NCI-H82 treated with DMSO at 0.1 percent for 48 hours (cell line): ENCODE measurements around the gene LARGE1.

Source experiments
- DNase-seq: peaks from one replicate; lab custom pipeline; 2025; ENCODE audit not compliant: unreplicated experiment; lab: John Stamatoyannopoulos, UW

Gene LARGE1

DNA sequence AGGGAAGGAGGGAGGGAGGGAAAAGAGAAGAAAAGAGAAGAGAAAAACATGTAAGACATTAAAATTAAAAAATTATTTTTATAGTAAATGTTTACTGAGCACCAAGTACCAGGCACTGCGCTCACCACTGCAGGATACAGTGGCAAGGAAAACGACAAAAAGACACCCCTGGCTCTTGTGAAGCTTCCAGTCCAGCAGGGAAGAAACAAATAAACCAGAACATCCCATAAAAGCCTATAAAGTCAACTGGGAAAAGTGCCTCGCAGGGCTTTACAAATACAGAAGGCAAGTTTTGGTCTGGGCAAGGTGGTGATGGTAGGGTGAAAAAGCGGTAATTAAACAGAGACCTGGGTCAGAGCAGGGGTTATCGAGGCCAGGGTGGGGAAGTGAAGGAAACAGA is 33.6 kb downstream of the LARGE1 start:
- no peak for DNase-seq

GRCh38 chr22:33884829-33885228 is 35.4 kb downstream of the LARGE1 start:
- DNase-seq: no peak

DNA sequence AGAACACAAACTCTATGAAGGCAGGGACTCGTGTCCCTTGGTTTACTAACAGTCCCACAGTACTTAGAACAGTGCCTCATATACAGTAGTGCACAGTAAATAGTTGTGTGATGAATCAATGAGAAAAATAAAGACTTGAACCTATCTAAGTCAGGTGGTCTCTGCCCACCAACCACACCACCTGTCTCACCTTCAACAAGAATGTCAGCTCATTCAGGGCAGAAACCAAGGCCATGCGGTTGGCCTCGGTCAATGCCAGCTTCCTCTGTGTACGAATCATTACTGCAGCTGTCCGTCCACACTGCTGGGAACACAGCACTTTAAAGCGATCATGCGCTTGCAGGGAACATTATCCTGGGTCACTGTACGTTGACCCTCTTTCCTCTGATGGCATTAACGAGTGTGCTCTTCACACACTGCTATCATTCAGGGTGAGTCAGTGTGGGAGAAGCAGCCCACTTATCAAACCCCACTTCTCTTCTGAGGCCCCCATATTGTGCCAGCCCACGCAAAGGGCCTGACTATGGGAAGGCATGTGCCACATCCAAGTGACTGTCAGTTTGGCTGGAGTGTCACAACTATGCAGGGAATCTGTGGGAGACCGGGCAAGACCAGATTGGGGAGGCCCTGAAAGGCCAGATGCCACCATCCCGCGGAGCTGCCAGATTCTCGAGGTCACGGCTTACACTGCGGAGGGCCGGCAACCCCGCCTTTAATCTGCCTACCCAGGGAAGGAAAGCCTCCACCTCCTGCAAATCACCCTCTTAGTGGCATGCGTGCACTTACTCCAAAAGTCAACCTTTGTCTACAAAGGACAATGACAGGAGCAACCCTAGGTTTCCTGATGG is 36.1 kb downstream of the LARGE1 start:
- no peak for DNase-seq

DNA sequence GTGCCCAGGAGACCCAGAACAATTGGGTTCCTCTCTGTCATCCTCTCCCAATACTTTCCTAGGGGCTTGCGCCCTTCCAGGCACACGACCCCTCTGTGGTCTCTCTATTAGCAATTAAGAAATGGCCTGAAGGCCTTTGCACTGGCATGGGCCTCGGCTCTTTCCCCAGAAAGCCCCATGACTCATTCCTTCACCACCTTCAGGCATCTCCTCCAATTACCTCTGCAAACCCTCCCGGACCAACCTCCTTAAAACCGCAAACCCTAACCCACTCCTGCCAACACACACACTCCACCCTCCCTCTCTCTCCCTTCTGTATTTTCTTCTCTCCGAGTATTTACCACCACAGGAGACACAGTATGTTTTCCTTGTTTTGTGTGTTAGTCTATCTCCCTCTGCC is 36.7 kb downstream of the LARGE1 start:
- DNase-seq: no peak

DNA sequence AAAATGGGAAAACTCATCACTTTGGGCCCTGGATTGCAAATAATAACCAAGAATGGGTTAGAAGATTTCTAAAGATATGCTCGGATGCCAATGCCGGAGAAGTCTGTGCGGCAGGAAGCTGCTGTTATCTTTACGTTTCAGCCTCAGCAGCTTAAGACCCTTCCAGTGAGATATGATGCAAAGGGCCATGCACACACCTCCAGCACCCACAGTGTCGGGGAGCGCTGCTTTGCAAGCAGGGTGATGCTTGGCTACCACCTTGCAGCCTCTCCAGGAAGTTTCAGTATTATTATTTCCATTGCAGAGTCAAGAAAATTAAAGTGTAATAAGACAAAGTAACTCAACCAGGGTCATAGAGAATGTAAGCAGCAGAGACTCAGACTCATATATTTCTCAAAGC is 37.3 kb downstream of the LARGE1 start:
- DNase-seq: no peak

- no peak for DNase-seq
These were observed 39.3 kb downstream of the LARGE1 start for GRCh38 chr22:33880986-33881385.

- DNase-seq: no peak
These were observed 40.5 kb downstream of the LARGE1 start for GRCh38 chr22:33879796-33880195.

DNA sequence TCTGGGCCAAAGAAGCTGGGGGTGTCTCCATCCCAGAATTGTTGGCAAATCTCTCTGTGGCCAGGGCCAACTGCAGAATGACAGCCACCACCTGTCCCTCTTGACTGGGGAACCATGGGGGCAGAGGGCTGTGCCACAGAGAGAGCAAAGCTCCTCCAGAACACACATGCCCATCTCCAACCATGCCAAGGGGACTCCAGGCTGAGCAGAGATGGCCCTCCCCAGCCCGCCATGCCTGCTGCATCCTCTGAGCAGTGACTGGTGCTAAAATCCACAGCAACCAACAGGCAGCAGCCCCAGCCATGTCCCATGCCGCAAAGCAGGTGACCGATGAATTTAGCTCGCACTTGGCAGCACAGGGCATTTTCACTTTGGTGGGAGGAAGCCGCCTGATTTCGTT is 45.0 kb downstream of the LARGE1 start:
- DNase-seq: no peak

DNA sequence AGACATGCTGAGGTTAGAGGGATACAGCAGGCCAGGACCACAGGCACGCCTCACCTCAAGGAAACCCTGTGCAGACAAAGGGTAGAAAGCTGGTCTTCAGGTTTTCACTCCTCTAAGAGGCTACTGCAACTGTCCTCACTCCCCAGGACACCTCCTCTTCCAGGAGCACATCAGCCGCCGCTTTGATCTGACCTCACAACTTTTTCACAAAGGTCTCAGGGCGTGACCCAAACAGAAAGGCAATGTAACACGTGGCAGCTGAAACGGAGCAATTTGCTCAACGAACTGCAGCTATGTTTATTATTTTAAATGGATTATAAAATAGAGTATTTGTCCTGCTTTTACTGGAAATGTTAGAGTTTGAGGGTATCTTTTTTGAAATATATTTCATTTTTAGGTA is 46.1 kb downstream of the LARGE1 start:
- no peak for DNase-seq

GRCh38 chr22:33873666-33874065 is 46.6 kb downstream of the LARGE1 start:
- DNase-seq: no peak

DNA sequence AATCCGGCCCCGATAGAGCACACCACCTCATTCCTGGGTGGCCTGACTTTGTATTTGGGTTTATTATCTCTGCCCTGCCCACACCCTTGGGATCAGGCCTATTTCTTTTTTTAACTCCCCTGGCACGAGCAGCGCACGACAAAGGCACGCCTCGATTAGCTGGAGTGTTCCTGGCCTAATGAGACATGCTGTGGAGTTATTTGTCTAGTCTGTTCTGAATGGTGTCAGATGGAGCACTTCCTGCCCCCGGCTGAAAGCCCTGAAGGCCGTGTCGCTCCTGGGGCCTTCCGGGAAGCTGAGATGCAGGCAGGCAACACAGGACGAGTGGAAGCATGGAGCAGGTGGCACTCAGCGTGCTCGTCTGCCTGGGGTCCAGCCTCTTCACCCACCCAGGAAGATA is 47.1 kb downstream of the LARGE1 start:
- DNase-seq: no peak

- DNase-seq: no peak
These were observed 48.3 kb downstream of the LARGE1 start for GRCh38 chr22:33871935-33872334.

DNA sequence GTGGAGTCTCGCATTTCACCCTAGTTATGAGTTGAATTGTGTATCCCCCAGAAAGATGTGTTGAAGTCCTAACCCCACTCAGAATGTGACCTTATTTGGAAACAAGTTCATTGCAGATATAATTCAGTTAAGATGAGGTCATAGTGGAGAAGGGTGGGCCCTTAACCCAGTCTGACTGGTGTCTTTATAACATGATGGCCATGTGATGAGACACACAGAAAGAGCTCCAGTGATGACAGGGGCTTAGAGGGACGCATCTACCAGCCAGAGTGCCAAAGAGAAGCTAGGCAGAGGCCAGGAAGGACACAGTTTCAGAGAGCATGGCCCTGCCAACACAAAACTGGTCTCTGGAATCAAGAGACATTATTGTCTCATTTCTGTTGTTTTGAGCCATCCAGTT is 50.3 kb downstream of the LARGE1 start:
- DNase-seq: no peak

DNA sequence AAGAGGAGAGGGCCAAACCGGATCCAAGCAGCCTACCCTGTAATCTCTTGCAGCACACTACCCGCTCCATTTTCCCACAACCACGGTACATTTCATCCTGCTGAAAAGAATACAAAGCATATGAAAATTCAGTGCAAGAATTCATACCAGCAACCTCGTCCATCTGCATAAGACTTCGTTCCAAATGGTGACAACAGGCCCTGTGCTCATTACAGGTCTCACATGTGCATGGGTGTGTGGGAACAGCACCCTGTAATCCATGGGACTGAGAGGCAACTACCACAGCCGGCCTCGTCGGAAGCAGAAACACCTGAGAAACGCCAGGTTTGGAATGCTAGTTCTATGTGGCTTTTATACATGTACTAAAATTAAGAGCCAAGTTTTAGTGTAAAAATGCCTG is 52.3 kb downstream of the LARGE1 start:
- no peak for DNase-seq

DNA sequence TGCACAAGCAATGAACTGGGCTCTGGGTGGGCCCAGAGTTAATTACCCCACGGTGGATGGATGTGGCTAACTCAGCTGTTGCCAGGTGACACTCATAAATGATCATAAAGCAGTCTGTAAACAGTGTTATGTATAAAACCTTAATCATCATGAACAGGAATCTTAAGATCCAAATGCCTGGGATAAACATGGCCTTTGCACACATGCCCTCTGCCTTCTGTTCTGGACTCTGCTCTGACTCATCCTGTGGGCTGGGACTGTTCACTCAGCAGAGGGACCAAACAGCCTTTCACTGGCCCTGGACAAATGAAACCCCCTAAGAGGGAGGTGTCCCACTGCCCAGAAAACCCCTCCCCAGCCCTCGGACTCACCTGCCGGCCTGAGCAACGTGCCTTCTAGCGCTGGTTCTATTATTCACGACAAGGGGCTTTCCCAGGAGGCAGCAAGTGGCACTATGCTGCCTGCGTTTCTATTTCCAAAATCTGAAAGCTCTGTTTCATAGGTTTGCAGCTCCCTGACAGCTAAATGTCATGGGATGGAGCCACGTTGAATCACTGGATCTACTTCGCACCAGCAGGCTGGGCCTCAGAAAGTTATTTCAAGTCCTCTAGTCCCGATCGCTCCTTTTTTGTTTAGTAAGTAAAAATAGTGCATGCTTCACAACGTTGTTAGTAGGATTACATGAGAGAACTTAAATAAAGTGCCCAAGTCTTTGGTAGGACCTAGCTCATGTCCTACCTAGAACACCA is 53.0 kb downstream of the LARGE1 start:
- no peak for DNase-seq

DNA sequence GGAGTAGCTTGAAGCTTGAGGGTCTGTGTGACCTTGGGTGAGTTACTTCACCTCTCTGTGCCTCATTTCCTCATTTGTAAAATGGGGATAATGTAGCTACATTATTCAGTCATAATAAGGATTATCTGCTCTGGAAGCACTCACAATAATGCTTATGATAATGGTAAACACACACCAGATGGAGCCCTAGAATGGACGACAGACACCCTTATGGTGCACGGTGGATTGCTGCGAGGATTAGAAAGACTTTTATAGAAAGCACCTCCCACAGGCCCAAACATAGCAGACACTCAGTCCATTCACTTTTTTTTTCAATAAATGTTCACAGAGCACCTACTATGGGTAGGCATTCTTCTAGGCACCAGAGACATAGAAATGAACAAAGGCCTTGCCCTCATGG is 53.8 kb downstream of the LARGE1 start:
- peak; percentile 83 for DNase-seq

DNA sequence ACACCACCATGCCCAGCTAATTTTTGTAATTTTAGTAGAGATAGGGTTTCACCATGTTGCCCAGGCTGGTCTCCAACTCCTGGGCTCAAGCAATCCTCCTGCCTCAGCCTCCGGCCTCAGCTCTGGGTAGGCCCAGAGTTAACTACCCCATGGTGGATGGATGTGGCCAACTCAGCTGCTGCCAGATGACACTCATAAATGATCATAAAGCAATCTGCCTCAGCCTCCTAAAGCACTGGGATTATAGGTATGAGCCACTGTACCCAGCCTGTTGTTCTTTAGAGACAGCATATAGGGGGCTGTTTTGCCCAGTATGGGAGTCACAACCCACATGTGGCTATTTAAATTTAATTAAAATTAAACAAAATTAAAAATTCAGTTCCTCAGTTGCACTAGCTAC is 54.3 kb downstream of the LARGE1 start:
- DNase-seq: no peak

DNA sequence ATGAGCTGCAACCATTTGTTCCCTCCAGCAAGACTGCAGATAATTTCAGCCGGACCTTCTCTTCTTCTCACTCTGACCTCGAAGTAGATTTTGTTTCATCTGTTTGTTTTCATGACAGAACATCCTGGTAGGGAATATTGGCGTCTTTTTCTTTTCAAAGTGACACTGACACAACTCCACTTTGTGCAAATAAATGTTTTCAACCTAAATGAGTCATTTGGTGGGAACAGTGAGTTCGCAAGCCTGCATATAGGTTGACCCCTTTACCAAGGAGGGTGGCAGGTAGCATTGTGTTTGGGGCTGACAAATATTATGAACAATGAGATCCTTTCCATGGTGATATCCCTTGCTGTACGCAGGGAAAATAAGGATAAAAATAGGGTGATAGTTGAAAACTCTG is 55.0 kb downstream of the LARGE1 start:
- no peak for DNase-seq

- DNase-seq: no peak
These were observed 55.5 kb downstream of the LARGE1 start for GRCh38 chr22:33864723-33865130.

- no peak for DNase-seq
These were observed 58.9 kb downstream of the LARGE1 start for GRCh38 chr22:33861216-33861875.

DNA sequence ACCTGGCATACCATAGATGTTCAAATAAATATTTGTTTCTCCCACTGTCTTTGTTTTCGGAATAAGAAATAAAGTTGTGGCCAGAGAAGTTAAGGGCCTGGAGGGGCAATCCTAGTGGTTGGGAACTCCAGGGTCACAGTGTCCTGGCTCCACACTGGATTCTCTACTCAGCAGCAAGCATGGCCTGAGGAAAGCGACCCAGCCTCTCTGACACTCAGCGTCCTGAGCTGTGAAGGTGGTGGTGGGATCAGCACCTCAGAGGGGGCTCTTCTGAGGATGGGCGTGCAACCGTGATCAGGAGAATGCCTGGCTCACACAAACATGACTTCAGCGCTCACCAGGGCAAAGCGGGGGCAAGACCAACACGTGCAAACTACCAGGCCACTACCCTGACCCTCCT is 59.9 kb downstream of the LARGE1 start:
- DNase-seq: no peak

GRCh38 chr22:33859311-33859710 is 61.0 kb downstream of the LARGE1 start:
- no peak for DNase-seq
